Stomach (tissue), 4 donors: ENCODE results near the gene SLN.

Experiments
- CTCF ChIP-seq, 7 experiments: fragments of 450-650 bp in 4 of 7; fragments of 200-600 bp in 3 of 7; sonication (generic) in 3 of 7; IDR thresholded peaks; one replicate each; pipeline ENCODE4 v1.5.1; 2016 to 2019; ENCODE audit warnings: antibody characterized with exemption in 7 of 7, control low read depth in 2 of 7, mild to moderate bottlenecking in 1 of 7
- EP300 ChIP-seq: sonication (generic); formaldehyde crosslinking; IDR thresholded peaks from one replicate; pipeline ENCODE4 v1.6.1; 2017; ENCODE audit warnings: antibody characterized with exemption
- POLR2A ChIP-seq, 4 donors: fragments of 450-650 bp; IDR thresholded peaks; one replicate each; pipeline ENCODE4 v1.6.1; 2016; ENCODE audit warnings: antibody characterized with exemption in 4 of 4, control low read depth in 2 of 4, mild to moderate bottlenecking in 1 of 4, moderate library complexity in 1 of 4
- POLR2AphosphoS5 ChIP-seq, 3 donors: sonication (generic); formaldehyde crosslinking; IDR thresholded peaks; one replicate each; pipeline ENCODE4 v1.6.1; 2016; ENCODE audit warnings: antibody characterized with exemption in 3 of 3

GRCh38 chr11:107669893-107670601 is 41.8 kb downstream of the SLN start:
- TF ChIP-seq CTCF (IDR thresholded peaks at IDR 0.05) (no peak), POLR2A (IDR thresholded peaks at IDR 0.05) (no peak), POLR2AphosphoS5 (IDR thresholded peaks at IDR 0.05) (no peak), EP300 (no peak)
